GM23338 (cell line): ENCODE data around the gene INPP4A. TPM values are rescaled to one million over a fixed set of nuclear protein-coding genes. Genes with fewer than 3 reads are reported as not detected.

Experiments used
- ATAC-seq: fragments of 200-7000 bp; cut with Tn5 transposase; 3 replicates; pipeline ENCODE4 v1.9.1; 2020
- DNase-seq: peaks from one replicate; pipeline ENCODE4 v3.0.0-alpha.2; 2015; ENCODE audit warnings: low spot score
- H2AFZ ChIP-seq: fragments of 200-600 bp; sonication (generic); 2 replicates; pipeline ENCODE4 v1.8.0; 2016; ENCODE audit warnings: antibody characterized with exemption, mild to moderate bottlenecking, moderate library complexity
- H3F3A ChIP-seq: fragments of 200-600 bp; sonication (generic); replicated peaks from 2 replicates; pipeline ENCODE4 v1.8.0; 2017; ENCODE audit warnings: antibody characterized with exemption, mixed run types, low read depth
- H3K27ac ChIP-seq: fragments of 200-600 bp; sonication (generic); 2 replicates; pipeline ENCODE4 v1.6.1; 2016; ENCODE audit warnings: low read depth
- H3K27me3 ChIP-seq: fragments of 200-600 bp; sonication (generic); 2 replicates; pipeline ENCODE4 v1.8.0; 2016; ENCODE audit warnings: mild to moderate bottlenecking, mixed run types, moderate library complexity; ENCODE audit not compliant: insufficient read depth
- H3K36me3 ChIP-seq: fragments of 200-600 bp; sonication (generic); 2 replicates; pipeline ENCODE4 v1.8.0; 2016; ENCODE audit warnings: mild to moderate bottlenecking; ENCODE audit not compliant: insufficient read depth
- H3K4me1 ChIP-seq: fragments of 200-600 bp; sonication (generic); 2 replicates; pipeline ENCODE4 v1.8.0; 2016; ENCODE audit warnings: mild to moderate bottlenecking, moderate library complexity; ENCODE audit not compliant: insufficient read depth
- H3K4me2 ChIP-seq: fragments of 200-600 bp; sonication (generic); 2 replicates; pipeline ENCODE4 v1.7.1; 2017; ENCODE audit warnings: mixed run types
- H3K4me3 ChIP-seq: fragments of 200-600 bp; sonication (generic); 2 replicates; pipeline ENCODE4 v1.6.1; 2016; ENCODE audit warnings: mixed run types
- H3K79me2 ChIP-seq: fragments of 200-600 bp; sonication (generic); replicated peaks from 2 replicates; pipeline ENCODE4 v1.8.0; 2017; ENCODE audit warnings: mild to moderate bottlenecking; ENCODE audit not compliant: insufficient read depth
- H3K9me2 ChIP-seq: fragments of 200-600 bp; sonication (generic); 2 replicates; pipeline ENCODE4 v1.8.0; 2017; ENCODE audit not compliant: insufficient read depth
- H4K20me1 ChIP-seq: fragments of 200-600 bp; sonication (generic); replicated peaks from 2 replicates; pipeline ENCODE4 v1.8.0; 2017; ENCODE audit warnings: mild to moderate bottlenecking; ENCODE audit not compliant: insufficient read depth
- H3K27ac Mint-ChIP-seq: 2 replicates; pipeline ENCODE4 v1.8.0; 2020; ENCODE audit warnings: inconsistent platforms, mild to moderate bottlenecking, moderate library complexity, mixed read lengths
- H3K27me3 Mint-ChIP-seq: 3 replicates; pipeline ENCODE4 v1.8.0; 2022; ENCODE audit warnings: low read depth, mild to moderate bottlenecking, moderate library complexity, mixed read lengths, inconsistent platforms; ENCODE audit not compliant: insufficient read depth, poor library complexity
- H3K36me3 Mint-ChIP-seq: 3 replicates; pipeline ENCODE4 v1.8.0; 2021; ENCODE audit warnings: low read depth, mild to moderate bottlenecking, inconsistent platforms, moderate library complexity, mixed read lengths
- H3K4me1 Mint-ChIP-seq: 3 replicates; pipeline ENCODE4 v1.8.0; 2020; ENCODE audit warnings: mild to moderate bottlenecking, inconsistent platforms, mixed read lengths
- H3K4me3 Mint-ChIP-seq: 3 replicates; pipeline ENCODE4 v1.8.0; 2021; ENCODE audit warnings: moderate library complexity, mild to moderate bottlenecking, inconsistent platforms, mixed read lengths
- H3K9me3 Mint-ChIP-seq: 3 replicates; pipeline ENCODE4 v1.8.0; 2020; ENCODE audit warnings: moderate library complexity, mild to moderate bottlenecking, inconsistent platforms, mixed read lengths
- CREB1 ChIP-seq: fragments of 250-450 bp; sonication (Bioruptor Pico); IDR thresholded peaks from 2 replicates; pipeline ENCODE4 v1.5.0; 2020; ENCODE audit warnings: low read depth, mild to moderate bottlenecking, moderate library complexity
- EZH2 ChIP-seq: fragments of 200-600 bp; sonication (generic); IDR thresholded peaks from one replicate; pipeline ENCODE4 v1.8.0; 2017; ENCODE audit warnings: antibody characterized with exemption, mild to moderate bottlenecking, low read depth; ENCODE audit not compliant: unreplicated experiment
- EZH2phosphoT487 ChIP-seq: fragments of 200-600 bp; sonication (generic); IDR thresholded peaks from one replicate; pipeline ENCODE4 v1.8.1; 2018; ENCODE audit warnings: antibody characterized with exemption; ENCODE audit not compliant: unreplicated experiment
- JUNB ChIP-seq: IDR thresholded peaks from one replicate; pipeline ENCODE4 v1.6.1; 2016; ENCODE audit warnings: antibody characterized with exemption; ENCODE audit not compliant: unreplicated experiment
- NANOG ChIP-seq: IDR thresholded peaks from 2 replicates; pipeline ENCODE4 v1.6.1; 2016; ENCODE audit warnings: antibody characterized with exemption, borderline replicate concordance
- POLR2AphosphoS5 ChIP-seq: IDR thresholded peaks from 2 replicates; pipeline ENCODE4 v1.6.1; 2016; ENCODE audit warnings: antibody characterized with exemption, low read depth
- REST ChIP-seq: IDR thresholded peaks from one replicate; pipeline ENCODE4 v1.6.1; 2018; ENCODE audit warnings: antibody characterized with exemption; ENCODE audit not compliant: unreplicated experiment
- STAT1 ChIP-seq: IDR thresholded peaks from one replicate; pipeline ENCODE4 v1.6.1; 2016; ENCODE audit warnings: antibody characterized with exemption; ENCODE audit not compliant: unreplicated experiment
- ZNF114 ChIP-seq: fragments of 250-450 bp; sonication (Bioruptor Pico); IDR thresholded peaks from 2 replicates; pipeline ENCODE4 v1.5.0; 2020; ENCODE audit warnings: mild to moderate bottlenecking, moderate library complexity
- ZNF331 ChIP-seq: fragments of 250-450 bp; sonication (Bioruptor Pico); IDR thresholded peaks from 2 replicates; pipeline ENCODE4 v1.5.0; 2020; ENCODE audit warnings: low read depth, mild to moderate bottlenecking, moderate library complexity
- ZNF462 ChIP-seq: fragments of 250-450 bp; sonication (Bioruptor Pico); IDR thresholded peaks from 2 replicates; pipeline ENCODE4 v1.5.0; 2020; ENCODE audit warnings: mild to moderate bottlenecking, moderate library complexity
- polyA plus RNA-seq: library from polyadenylated mRNA; unstranded; fragments of >200 nt; fragmentation: Nextera tagmentation; extraction: Ambion mirVana; gene quantifications from 2 replicates; pipeline ENCODE4 v1.2.1, GENCODE V29; 2016
- total RNA-seq: library from RNA; depleted of rRNA; stranded (reverse); fragments of >200 nt; shearing (Covaris generic); gene quantifications from 2 replicates; pipeline ENCODE4 v1.2.3, GENCODE V29; 2014
- TF ChIP-seq, protein P1 (sequence below), 2 experiments: fragments of 200-600 bp in 1 of 2; sonication (generic) in 1 of 2; conservative IDR thresholded peaks; 2 replicates each; pipeline versions ENCODE4 v1.5.1 to v1.6.1; 2016 to 2017; ENCODE audit warnings: antibody characterized with exemption in 2 of 2, low read depth in 2 of 2, mild to moderate bottlenecking in 2 of 2, moderate library complexity in 1 of 2
- TF ChIP-seq, protein P2 (sequence below): IDR thresholded peaks from 2 replicates; pipeline ENCODE4 v1.6.1; 2016; ENCODE audit warnings: antibody characterized with exemption

INPP4A gene
- total and polyA plus RNA-seq, 2 experiments from 2014 or later = 8.5 to 36.9 TPM

- no peak overlapping the region for H3K27ac ChIP-seq
- Mint-ChIP-seq H3K9me3 (no peaks in the 10 kb centered on the region), H3K4me3 (no peak overlapping the region), H3K27ac (no peak overlapping the region), H3K36me3 (peaks cover 32% of the 10 kb centered on the region), H3K27me3 (peaks cover 7% of the 10 kb centered on the region), H3K4me1 (no peaks in the 10 kb centered on the region)
- DNase-seq (no peak), ATAC-seq (no peak)
- H3K79me2 ChIP-seq = no peaks in the 10 kb centered on the region
- no peak overlapping the region for H3K4me2 ChIP-seq
- H4K20me1 ChIP-seq = peaks cover 11% of the 10 kb centered on the region; the same call in 1 of the 2 replicates
- H3K4me1 ChIP-seq = no peaks in the 10 kb centered on the region
- no peak for TF ChIP-seq STAT1
- no peak for TF ChIP-seq EZH2phosphoT487
- TF ChIP-seq NANOG = no peak
- no peak for TF ChIP-seq ZNF462 (CRISPR knock-in tag)
- TF ChIP-seq, protein P1, sequence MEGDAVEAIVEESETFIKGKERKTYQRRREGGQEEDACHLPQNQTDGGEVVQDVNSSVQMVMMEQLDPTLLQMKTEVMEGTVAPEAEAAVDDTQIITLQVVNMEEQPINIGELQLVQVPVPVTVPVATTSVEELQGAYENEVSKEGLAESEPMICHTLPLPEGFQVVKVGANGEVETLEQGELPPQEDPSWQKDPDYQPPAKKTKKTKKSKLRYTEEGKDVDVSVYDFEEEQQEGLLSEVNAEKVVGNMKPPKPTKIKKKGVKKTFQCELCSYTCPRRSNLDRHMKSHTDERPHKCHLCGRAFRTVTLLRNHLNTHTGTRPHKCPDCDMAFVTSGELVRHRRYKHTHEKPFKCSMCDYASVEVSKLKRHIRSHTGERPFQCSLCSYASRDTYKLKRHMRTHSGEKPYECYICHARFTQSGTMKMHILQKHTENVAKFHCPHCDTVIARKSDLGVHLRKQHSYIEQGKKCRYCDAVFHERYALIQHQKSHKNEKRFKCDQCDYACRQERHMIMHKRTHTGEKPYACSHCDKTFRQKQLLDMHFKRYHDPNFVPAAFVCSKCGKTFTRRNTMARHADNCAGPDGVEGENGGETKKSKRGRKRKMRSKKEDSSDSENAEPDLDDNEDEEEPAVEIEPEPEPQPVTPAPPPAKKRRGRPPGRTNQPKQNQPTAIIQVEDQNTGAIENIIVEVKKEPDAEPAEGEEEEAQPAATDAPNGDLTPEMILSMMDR (conservative IDR thresholded peaks at IDR 0.05; ENCODE audit: low read depth in 2 of 2) = no peak
- TF ChIP-seq JUNB = no peak
- TF ChIP-seq ZNF331 (CRISPR knock-in tag) = no peak
- no peak for TF ChIP-seq ZNF114 (CRISPR knock-in tag)
- TF ChIP-seq, protein P2, sequence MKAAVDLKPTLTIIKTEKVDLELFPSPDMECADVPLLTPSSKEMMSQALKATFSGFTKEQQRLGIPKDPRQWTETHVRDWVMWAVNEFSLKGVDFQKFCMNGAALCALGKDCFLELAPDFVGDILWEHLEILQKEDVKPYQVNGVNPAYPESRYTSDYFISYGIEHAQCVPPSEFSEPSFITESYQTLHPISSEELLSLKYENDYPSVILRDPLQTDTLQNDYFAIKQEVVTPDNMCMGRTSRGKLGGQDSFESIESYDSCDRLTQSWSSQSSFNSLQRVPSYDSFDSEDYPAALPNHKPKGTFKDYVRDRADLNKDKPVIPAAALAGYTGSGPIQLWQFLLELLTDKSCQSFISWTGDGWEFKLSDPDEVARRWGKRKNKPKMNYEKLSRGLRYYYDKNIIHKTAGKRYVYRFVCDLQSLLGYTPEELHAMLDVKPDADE = no peak
- TF ChIP-seq EZH2 = no peak
- no peak for TF ChIP-seq POLR2AphosphoS5
- no peak for TF ChIP-seq CREB1 (CRISPR knock-in tag)
- no peak for TF ChIP-seq REST
- no peaks in the 10 kb centered on the region for H3K27me3 ChIP-seq
- no peak overlapping the region for H3K4me3 ChIP-seq
- H2AFZ ChIP-seq = no peak overlapping the region
- no peaks in the 10 kb centered on the region; the same call in 1 of the 2 replicates for H3K36me3 ChIP-seq
- H3K9me2 ChIP-seq = no peaks in the 10 kb centered on the region
- H3F3A ChIP-seq = no peaks in the 10 kb centered on the region
These were observed 128.0 kb downstream of the INPP4A start for GRCh38 chr2:98572676-98573075.
